Activated CD4-positive, alpha-beta T cell treated with anti-CD3 and anti-CD28 coated beads, Interleukin-2, amount 10 ng/mL, durations not matched to agents 24 days and 14 days (primary cell): ENCODE data around the gene RBMS1. TPM values are rescaled to one million over a fixed set of nuclear protein-coding genes. Genes with fewer than 3 reads are reported as not detected.

Experiments
- DNase-seq: peaks from one replicate; pipeline ENCODE4 v3.0.0; 2022
- H3K27ac Mint-ChIP-seq: one replicate; pipeline ENCODE4 v1.8.0; 2022; ENCODE audit warnings: mild to moderate bottlenecking, mixed read lengths
- H3K27me3 Mint-ChIP-seq: one replicate; pipeline ENCODE4 v1.8.0; 2022; ENCODE audit warnings: mixed read lengths
- H3K36me3 Mint-ChIP-seq: one replicate; pipeline ENCODE4 v1.8.0; 2022; ENCODE audit warnings: low read depth, mild to moderate bottlenecking, mixed read lengths
- H3K4me1 Mint-ChIP-seq: one replicate; pipeline ENCODE4 v1.8.0; 2021; ENCODE audit warnings: mixed read lengths
- H3K4me3 Mint-ChIP-seq: one replicate; pipeline ENCODE4 v1.8.0; 2022; ENCODE audit warnings: mild to moderate bottlenecking, moderate library complexity, mixed read lengths
- H3K9me3 Mint-ChIP-seq: one replicate; pipeline ENCODE4 v1.8.0; 2021; ENCODE audit warnings: mixed read lengths
- intact Hi-C: fragments of 100-400 bp; cut with micrococcal nuclease; formaldehyde crosslinking; loops from one replicate; pipeline ENCODE4 v1.15.1; 2023
- total RNA-seq: library from RNA; stranded (reverse); gene quantifications from 2 replicates; pipeline ENCODE4 v1.2.3, GENCODE V29; 2022

Gene RBMS1
- total RNA-seq, 1 donor from 2014 or later: 35.2 TPM

DNA sequence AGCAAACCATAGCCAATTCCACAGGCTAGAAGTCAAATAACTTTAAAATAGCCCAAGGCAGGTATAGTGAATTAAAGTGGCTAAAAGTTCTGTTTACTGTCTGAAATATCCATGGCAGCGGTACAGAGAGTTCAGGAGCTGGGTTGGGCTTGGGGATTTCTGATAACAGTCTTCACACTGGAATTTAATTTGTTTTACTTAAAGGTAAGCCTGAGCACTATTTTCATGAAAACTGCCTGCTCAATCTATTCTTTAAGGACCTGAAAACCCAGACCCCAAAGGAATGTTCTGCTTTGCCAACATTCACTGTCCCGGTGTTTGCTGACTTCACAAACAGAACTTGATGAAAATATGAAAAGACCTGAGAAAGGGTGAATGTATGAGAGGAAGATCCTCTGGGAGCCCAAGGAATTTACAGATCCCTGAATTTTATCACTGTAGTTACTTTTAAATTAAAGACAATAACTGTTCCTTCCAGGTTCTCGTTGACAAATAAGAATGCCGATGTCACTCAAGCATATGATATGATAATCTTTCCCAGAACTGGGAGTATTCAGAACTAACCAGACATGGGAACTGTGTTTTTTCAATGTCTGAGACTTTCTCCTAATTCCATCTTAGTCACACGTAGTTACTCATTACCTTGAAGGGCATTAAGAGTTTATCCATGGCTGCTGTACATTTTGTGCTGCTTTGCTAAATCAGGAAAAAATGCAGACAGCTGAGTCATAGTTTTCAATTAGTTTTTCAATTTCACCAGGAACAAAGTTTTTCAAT lies 265.3 kb downstream of the RBMS1 start:
- Mint-ChIP-seq H3K9me3 (peaks cover under 1% of the 10 kb centered on the region), H3K27me3 (peaks cover 4% of the 10 kb centered on the region), H3K4me3 (no peak overlapping the region), H3K36me3 (no peaks in the 10 kb centered on the region), H3K4me1 (peaks cover 17% of the 10 kb centered on the region), H3K27ac (no peak overlapping the region)
- intact Hi-C loops: loop anchor here (10.0 kb wide), 1 partner anchor 936 kb away; the partner anchor contains the start of gene TANK
- DNase-seq: no peak

DNA sequence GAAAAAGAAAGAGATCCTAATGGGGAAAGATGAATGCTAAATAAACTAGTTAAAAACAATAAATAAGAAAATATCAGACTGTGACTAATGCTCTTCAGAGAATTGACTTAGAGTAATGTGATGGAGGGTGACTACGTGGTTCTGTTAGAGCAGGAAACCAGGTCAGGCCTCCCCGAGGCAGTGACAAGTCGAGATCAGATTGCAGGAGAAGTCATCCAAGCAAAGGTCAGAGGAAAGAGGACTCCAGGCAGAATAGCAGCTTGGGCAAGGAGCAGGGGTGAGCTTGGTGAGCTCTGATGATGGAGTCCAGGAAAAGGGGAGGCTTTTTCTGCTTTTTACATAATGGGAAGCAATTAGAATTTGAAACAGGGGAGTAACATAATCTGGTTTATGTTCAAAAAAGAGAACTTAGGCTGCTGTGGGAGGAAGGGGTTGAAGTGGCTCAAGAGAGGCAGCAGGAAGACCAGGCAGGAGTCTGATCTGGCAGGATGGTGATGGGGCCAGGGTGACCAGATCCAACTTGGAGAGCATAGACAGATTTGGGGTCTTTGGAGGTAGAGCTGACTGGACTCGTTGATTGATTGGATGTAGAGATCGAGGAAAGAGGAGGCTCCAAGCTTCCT lies 266.2 kb downstream of the RBMS1 start:
- no peaks in the 10 kb centered on the region for H3K36me3 Mint-ChIP-seq
- H3K9me3 Mint-ChIP-seq: no peaks in the 10 kb centered on the region
- H3K4me1 Mint-ChIP-seq: peaks cover 25% of the 10 kb centered on the region
- peaks cover 4% of the 10 kb centered on the region for H3K27me3 Mint-ChIP-seq
- no peak overlapping the region for H3K27ac Mint-ChIP-seq
- H3K4me3 Mint-ChIP-seq: no peak overlapping the region
- intact Hi-C loops: loop anchor here (10.0 kb wide), 1 partner anchor 937 kb away; the partner anchor contains the start of gene TANK
- DNase-seq: no peak

DNA sequence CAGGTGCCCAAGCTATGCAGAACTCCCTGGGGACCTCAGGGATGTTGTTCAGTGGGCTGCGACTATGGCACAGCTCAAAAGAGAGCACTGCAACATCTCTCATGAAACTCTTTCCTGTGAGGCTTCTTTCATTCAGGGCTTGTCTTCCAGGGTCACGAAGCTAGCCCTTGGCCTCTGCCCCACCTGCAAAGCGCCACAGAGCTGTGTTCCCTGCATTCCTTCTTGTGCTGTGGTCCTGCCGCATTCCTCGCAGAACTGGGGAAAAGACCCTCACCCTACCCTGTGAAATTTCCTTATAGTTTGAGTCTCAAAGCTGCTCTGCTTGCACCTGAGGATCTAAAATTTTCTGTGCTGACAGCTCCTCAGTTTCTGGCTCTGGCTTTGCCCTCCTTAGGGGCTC lies 267.2 kb downstream of the RBMS1 start:
- Mint-ChIP-seq H3K36me3 (no peaks in the 10 kb centered on the region), H3K27ac (no peak overlapping the region), H3K4me1 (peaks cover 27% of the 10 kb centered on the region), H3K27me3 (peaks cover 4% of the 10 kb centered on the region), H3K9me3 (no peaks in the 10 kb centered on the region), H3K4me3 (no peak overlapping the region)
- intact Hi-C loops: loop anchor here (10.0 kb wide), 1 partner anchor 938 kb away; the partner anchor contains the start of gene TANK
- DNase-seq: no peak

DNA sequence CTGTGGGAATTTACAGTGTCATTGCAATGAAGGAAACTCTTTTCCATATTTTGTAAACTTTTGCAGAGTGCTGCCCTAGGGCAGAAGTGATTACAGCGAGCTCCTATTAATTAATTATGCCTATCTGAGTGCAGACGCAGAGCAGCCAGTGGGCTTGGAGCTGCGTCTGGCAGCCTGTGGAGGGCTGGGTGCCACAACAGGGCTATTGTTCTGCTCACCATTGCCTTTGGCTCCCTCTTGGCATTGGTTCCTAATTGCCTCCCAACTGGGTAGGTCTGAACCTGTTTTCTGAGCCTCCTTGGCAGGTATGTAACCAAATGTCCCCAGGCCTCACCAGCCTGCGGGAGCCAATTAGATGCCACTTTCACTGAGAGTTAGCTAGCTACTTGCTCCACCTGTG lies 267.9 kb downstream of the RBMS1 start:
- Mint-ChIP-seq H3K4me1 (peaks cover 33% of the 10 kb centered on the region), H3K27me3 (peaks cover 4% of the 10 kb centered on the region), H3K36me3 (no peaks in the 10 kb centered on the region), H3K9me3 (no peaks in the 10 kb centered on the region), H3K27ac (no peak overlapping the region), H3K4me3 (no peak overlapping the region)
- DNase-seq: no peak
- intact Hi-C loops: loop anchor here (10.0 kb wide), 1 partner anchor 939 kb away; the partner anchor contains the start of gene TANK

DNA sequence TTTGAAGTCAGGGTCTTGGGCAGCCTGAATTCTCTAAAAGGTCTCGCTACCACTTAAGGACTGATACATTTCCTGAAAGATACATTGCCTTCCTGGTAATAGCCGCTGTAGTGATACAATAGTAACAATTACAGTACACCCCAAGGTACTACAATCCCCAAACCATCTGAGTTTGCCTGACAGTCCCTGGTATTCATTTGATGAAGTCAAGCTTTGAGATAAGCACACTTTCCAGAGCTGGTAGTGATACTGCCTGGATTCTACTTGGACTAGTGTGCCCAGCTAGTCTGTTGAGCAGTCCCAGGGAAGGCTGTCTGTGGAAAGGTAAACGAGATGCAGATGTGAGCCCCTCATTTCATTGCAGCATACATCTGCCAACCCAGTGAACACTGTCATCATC lies 269.1 kb downstream of the RBMS1 start:
- Mint-ChIP-seq H3K27ac (peak overlapping the region; percentile 67), H3K4me3 (no peak overlapping the region), H3K36me3 (no peaks in the 10 kb centered on the region), H3K27me3 (peaks cover 4% of the 10 kb centered on the region), H3K4me1 (peaks cover 43% of the 10 kb centered on the region), H3K9me3 (no peaks in the 10 kb centered on the region)
- no peak for DNase-seq
- intact Hi-C loops: loop anchor here (1.0 to 10.0 kb wide), 8 partner anchors 78 to 940 kb away; partner anchors contain the start of genes RBMS1 and TANK

DNA sequence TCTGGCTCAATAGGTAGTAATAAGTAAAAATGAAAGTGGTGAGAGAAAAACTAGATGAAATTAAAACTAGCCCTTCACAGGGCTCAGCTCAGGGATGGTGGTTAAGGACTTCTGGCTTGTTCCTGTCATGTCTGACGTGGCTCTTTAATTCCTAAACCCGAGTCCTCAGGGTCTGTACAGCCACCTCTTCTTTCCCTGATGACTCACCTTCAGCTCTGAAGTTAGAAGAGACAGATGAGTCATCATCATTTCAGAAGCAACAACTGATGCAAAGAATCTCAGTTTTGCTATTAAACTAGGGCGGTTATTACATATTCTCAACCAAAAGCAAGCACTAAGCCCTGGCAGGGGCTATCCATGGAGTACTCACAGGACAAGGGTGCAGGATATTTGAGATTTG lies 269.5 kb downstream of the RBMS1 start:
- peaks cover 4% of the 10 kb centered on the region for H3K27me3 Mint-ChIP-seq
- H3K9me3 Mint-ChIP-seq: no peaks in the 10 kb centered on the region
- DNase-seq: peak; percentile 73
- H3K4me3 Mint-ChIP-seq: peak overlapping the region; percentile 31
- peaks cover 44% of the 10 kb centered on the region for H3K4me1 Mint-ChIP-seq
- H3K27ac Mint-ChIP-seq: peak overlapping the region; percentile 67
- no peaks in the 10 kb centered on the region for H3K36me3 Mint-ChIP-seq
- intact Hi-C loops: loop anchor here (1.0 to 10.0 kb wide), 8 partner anchors 78 to 941 kb away; partner anchors contain the start of genes RBMS1 and TANK

DNA sequence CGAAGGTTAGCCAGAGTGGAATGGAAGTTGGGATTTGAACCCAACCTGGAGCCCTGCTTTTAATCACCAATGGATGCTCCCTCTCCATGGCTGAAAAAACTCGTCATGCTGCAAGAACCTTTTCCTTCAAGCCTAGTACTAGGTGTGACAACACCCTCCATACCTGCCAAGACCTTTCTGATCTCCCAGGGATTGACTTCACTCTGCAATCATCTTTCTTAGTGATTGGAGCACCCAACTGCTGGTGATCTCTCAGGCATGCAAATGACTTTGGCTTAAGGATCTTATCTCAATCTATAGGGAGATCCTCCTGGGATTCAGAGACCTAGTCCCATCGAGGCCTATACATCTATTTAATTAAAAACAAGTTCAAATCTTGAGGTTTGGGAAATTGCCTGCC lies 270.0 kb downstream of the RBMS1 start:
- intact Hi-C loops: loop anchor here (5.0 to 10.0 kb wide), 5 partner anchors 79 to 941 kb away; partner anchors contain the start of genes RBMS1 and TANK
- no peak for DNase-seq
- Mint-ChIP-seq H3K27me3 (peaks cover 4% of the 10 kb centered on the region), H3K27ac (peak overlapping the region; percentile 67), H3K4me1 (peaks cover 44% of the 10 kb centered on the region), H3K4me3 (no peak overlapping the region), H3K36me3 (no peaks in the 10 kb centered on the region), H3K9me3 (no peaks in the 10 kb centered on the region)

DNA sequence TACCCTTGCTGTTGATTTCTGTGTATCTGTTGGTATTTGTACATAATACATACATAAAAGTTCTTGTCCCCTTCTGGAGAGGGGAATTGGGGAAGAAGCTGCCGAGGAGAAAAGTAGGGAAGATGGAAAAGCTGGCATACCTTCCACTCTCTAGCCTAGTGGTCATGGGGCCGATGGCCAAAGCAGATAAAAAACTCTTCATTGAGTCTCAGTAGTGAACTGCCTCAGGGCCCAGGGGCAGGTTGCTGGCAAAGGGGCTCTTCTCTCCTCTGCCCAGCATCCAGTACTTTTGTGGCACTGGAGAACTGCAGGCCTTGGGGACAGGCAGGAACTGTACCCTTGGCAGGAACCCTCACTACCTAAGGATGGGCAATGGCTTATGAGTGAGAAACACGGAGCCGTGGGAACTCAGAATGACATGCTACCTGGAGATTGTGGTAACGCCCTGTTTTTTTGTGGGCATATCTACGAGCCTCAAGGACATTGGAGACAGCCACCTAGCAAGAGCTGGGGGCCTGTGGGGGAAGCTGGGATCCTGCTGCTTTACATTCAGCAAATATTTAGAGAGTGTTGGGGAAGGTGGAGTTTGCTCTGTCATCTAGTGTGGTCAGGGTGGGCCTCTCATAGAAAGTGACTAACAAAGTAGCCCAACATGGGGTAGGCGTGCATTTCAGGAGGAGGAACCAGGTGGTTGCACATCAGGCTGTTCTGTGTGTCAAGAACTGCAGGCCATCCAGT lies 270.9 kb downstream of the RBMS1 start:
- H3K36me3 Mint-ChIP-seq: no peaks in the 10 kb centered on the region
- peaks cover 7% of the 10 kb centered on the region for H3K27me3 Mint-ChIP-seq
- H3K9me3 Mint-ChIP-seq: peaks cover 4% of the 10 kb centered on the region
- H3K4me3 Mint-ChIP-seq: no peak overlapping the region
- H3K27ac Mint-ChIP-seq: peak overlapping the region; percentile 12
- DNase-seq: no peak
- intact Hi-C loops: loop anchor here (5.0 to 10.0 kb wide), 5 partner anchors 80 to 942 kb away; partner anchors contain the start of genes RBMS1 and TANK
- H3K4me1 Mint-ChIP-seq: peaks cover 44% of the 10 kb centered on the region
